Neuronal stem cell (in vitro differentiated cells): ENCODE results near the gene SNX25.

Experiments used
- DNase-seq: peaks from one replicate; pipeline ENCODE4 v3.0.0-alpha.2; 2013; ENCODE audit warnings: low spot score
- H2AFZ ChIP-seq: one replicate; pipeline ENCODE4 v1.6.1; 2013; ENCODE audit warnings: mild to moderate bottlenecking, low read length, inconsistent platforms
- H2AK5ac ChIP-seq: 2 replicates; pipeline ENCODE4 v1.6.1; 2013; ENCODE audit warnings: low read depth, mild to moderate bottlenecking, inconsistent platforms, low read length, moderate library complexity, mixed read lengths
- H2BK120ac ChIP-seq: 2 replicates; pipeline ENCODE4 v1.6.1; 2013; ENCODE audit warnings: low read depth, mild to moderate bottlenecking, inconsistent platforms, low read length, moderate library complexity, mixed read lengths
- H2BK12ac ChIP-seq: one replicate; pipeline ENCODE4 v1.6.1; 2013; ENCODE audit warnings: low read length, inconsistent platforms
- H2BK15ac ChIP-seq: 2 replicates; pipeline ENCODE4 v1.6.1; 2013; ENCODE audit warnings: mild to moderate bottlenecking, low read length, inconsistent platforms, mixed read lengths
- H2BK5ac ChIP-seq: one replicate; pipeline ENCODE4 v1.6.1; 2013; ENCODE audit warnings: inconsistent platforms, mild to moderate bottlenecking, low read length, moderate library complexity
- H3K14ac ChIP-seq: one replicate; pipeline ENCODE4 v1.6.1; 2013; ENCODE audit warnings: low read length, inconsistent platforms
- H3K18ac ChIP-seq: 2 replicates; pipeline ENCODE4 v1.6.1; 2013; ENCODE audit warnings: low read length, inconsistent platforms
- H3K23ac ChIP-seq: 2 replicates; pipeline ENCODE4 v1.6.1; 2013; ENCODE audit warnings: low read depth, mild to moderate bottlenecking, mixed read lengths, low read length, inconsistent platforms; ENCODE audit not compliant: poor library complexity
- H3K27ac ChIP-seq: replicated peaks from 3 replicates; pipeline ENCODE4 v1.5.1; 2013; ENCODE audit warnings: low read length, inconsistent platforms
- H3K27me3 ChIP-seq, 3 experiments: 2 replicates each; pipeline ENCODE4 v1.6.1; 2013; ENCODE audit warnings: low read length in 3 of 3, mild to moderate bottlenecking in 2 of 3, inconsistent platforms in 1 of 3, low read depth in 1 of 3, mixed read lengths in 1 of 3, moderate library complexity in 1 of 3; ENCODE audit not compliant: control insufficient read depth in 3 of 3, insufficient read depth in 3 of 3
- H3K36me3 ChIP-seq, 2 donors: replicated peaks in 1 of 2; 2 replicates each; pipeline ENCODE4 v1.6.1; 2013; ENCODE audit warnings: low read length in 2 of 2; ENCODE audit not compliant: control insufficient read depth in 2 of 2, insufficient read depth in 2 of 2
- H3K4ac ChIP-seq: 2 replicates; pipeline ENCODE4 v1.6.1; 2013; ENCODE audit warnings: inconsistent platforms, mild to moderate bottlenecking, low read length, moderate library complexity
- H3K4me1 ChIP-seq, 2 donors: 1 replicate in 1 of 2; 2 replicates in 1 of 2; pipeline ENCODE4 v1.6.1; 2013; ENCODE audit warnings: low read length in 2 of 2, low read depth in 1 of 2; ENCODE audit not compliant: control insufficient read depth in 2 of 2, insufficient read depth in 1 of 2
- H3K4me2 ChIP-seq: one replicate; pipeline ENCODE4 v1.6.1; 2013; ENCODE audit warnings: mild to moderate bottlenecking, low read length, inconsistent platforms; ENCODE audit not compliant: insufficient read depth, poor library complexity, severe bottlenecking
- H3K4me3 ChIP-seq, 2 donors: 2 replicates each; pipeline ENCODE4 v1.5.1; 2013; ENCODE audit warnings: low read length in 2 of 2, mild to moderate bottlenecking in 2 of 2, inconsistent platforms in 1 of 2, moderate library complexity in 1 of 2
- H3K79me1 ChIP-seq: one replicate; pipeline ENCODE4 v1.6.1; 2013; ENCODE audit warnings: low read depth, mild to moderate bottlenecking, inconsistent platforms, low read length, moderate library complexity
- H3K9ac ChIP-seq: one replicate; pipeline ENCODE4 v1.6.1; 2013; ENCODE audit warnings: mild to moderate bottlenecking, low read depth, low read length, inconsistent platforms; ENCODE audit not compliant: poor library complexity
- H3K9me3 ChIP-seq, 2 donors: replicated peaks in 1 of 2; 2 replicates each; pipeline versions ENCODE3 to v1.6.1; 2013; ENCODE audit warnings: low read length in 2 of 2, mild to moderate bottlenecking in 2 of 2, inconsistent platforms in 1 of 2, low read depth in 1 of 2, mixed read lengths in 1 of 2, moderate library complexity in 1 of 2; ENCODE audit not compliant: control insufficient read depth in 2 of 2, insufficient read depth in 1 of 2
- H4K8ac ChIP-seq: one replicate; pipeline ENCODE4 v1.6.1; 2013; ENCODE audit warnings: low read depth, mild to moderate bottlenecking, inconsistent platforms, low read length, moderate library complexity
- H4K91ac ChIP-seq: one replicate; pipeline ENCODE4 v1.6.1; 2013; ENCODE audit warnings: low read length, low read depth, mild to moderate bottlenecking, inconsistent platforms; ENCODE audit not compliant: poor library complexity
- WGBS, 2 donors: extraction: QIAGEN DNeasy Blood & Tissue Kit; methylation state at CpG; one replicate each; pipeline ENCODE4 v1.1.7; 2013; ENCODE audit warnings: missing lambda C conversion rate in 2 of 2, mixed read lengths in 1 of 2; ENCODE audit not compliant: insufficient read length in 2 of 2, insufficient replicate concordance in 1 of 2; ENCODE audit errors: extremely low coverage in 2 of 2; 5-methylcytosine and 5-hydroxymethylcytosine counted together

Gene SNX25

DNA sequence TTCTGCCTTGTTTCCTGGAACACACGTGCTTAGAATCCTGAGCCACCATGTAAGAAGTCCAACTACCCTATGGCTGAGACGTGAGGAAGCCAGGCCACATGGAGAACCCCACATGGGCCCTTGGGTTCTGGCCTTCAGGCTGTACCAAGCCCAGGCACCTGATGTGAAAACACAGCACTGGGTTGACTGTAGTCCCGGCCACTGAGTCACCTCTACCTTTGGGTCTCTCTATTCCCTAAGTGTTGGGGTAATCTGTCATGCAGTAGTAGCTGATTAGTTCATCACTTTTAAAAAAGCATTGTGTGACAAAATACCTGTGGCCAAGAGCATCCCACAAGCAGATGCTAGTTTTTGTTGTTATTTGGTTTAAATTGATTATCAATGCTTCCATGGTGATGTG is 29.9 kb upstream of the SNX25 start:
- Histone ChIP-seq H3K4me1 (no peaks in the 10 kb centered on the region), H3K9ac (no peak overlapping the region), H4K8ac (no peak overlapping the region), H3K4ac (no peak overlapping the region), H3K36me3 (peaks cover 5 to 47% of the 10 kb centered on the region in 2 donors), H4K91ac (no peak overlapping the region), H3K4me2 (no peak overlapping the region), H2BK5ac (no peak overlapping the region), H3K4me3 (no peak overlapping the region), H2BK12ac (no peak overlapping the region), H2BK120ac (no peak overlapping the region), H2AK5ac (no peak overlapping the region), H2AFZ (no peak overlapping the region), H3K18ac (no peak overlapping the region), H3K9me3 (no peaks in the 10 kb centered on the region), H3K14ac (no peak overlapping the region), H2BK15ac (no peak overlapping the region), H3K27ac (no peak overlapping the region), H3K23ac (no peak overlapping the region), H3K79me1 (no peaks in the 10 kb centered on the region), H3K27me3 (no peaks in the 10 kb centered on the region)
- no peak for DNase-seq
- no CpG with 5 or more reads among the region's 3 CpGs for WGBS, 2 donors

DNA sequence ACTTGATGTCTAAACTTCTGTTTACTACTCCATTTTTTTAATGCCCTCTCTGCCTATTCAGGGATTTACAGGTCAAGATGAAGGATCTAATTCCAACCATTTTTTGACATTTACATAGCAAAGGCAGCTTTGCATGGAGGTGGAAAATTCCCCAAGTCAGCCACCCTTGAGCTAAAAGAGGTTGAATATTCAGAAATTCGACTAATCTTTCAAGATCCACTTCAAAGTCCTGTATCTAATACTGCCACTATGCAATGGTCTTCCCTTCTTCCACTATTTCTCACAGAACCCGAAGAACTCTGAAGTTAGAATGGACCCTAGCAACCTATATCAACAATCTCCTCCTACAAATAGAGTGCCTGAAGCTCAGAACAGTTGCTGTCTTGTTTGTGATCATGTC is 27.2 kb upstream of the SNX25 start:
- Histone ChIP-seq H3K18ac (no peak overlapping the region), H4K91ac (no peak overlapping the region), H3K23ac (no peak overlapping the region), H3K9me3 (no peaks in the 10 kb centered on the region), H3K27ac (no peak overlapping the region), H2BK120ac (no peak overlapping the region), H3K14ac (no peak overlapping the region), H3K36me3 (peaks cover 0 to 39% of the 10 kb centered on the region in 2 donors), H3K4me1 (no peaks in the 10 kb centered on the region), H2AFZ (no peak overlapping the region), H3K4me3 (no peak overlapping the region), H4K8ac (no peak overlapping the region), H2AK5ac (no peak overlapping the region), H3K4ac (no peak overlapping the region), H3K4me2 (no peak overlapping the region), H2BK12ac (no peak overlapping the region), H3K9ac (no peak overlapping the region), H3K27me3 (no peaks in the 10 kb centered on the region), H3K79me1 (no peaks in the 10 kb centered on the region), H2BK5ac (no peak overlapping the region), H2BK15ac (no peak overlapping the region)
- DNase-seq, result no peak
- WGBS, 2 donors, result no CpG with 5 or more reads among the region's 2 CpGs

DNA sequence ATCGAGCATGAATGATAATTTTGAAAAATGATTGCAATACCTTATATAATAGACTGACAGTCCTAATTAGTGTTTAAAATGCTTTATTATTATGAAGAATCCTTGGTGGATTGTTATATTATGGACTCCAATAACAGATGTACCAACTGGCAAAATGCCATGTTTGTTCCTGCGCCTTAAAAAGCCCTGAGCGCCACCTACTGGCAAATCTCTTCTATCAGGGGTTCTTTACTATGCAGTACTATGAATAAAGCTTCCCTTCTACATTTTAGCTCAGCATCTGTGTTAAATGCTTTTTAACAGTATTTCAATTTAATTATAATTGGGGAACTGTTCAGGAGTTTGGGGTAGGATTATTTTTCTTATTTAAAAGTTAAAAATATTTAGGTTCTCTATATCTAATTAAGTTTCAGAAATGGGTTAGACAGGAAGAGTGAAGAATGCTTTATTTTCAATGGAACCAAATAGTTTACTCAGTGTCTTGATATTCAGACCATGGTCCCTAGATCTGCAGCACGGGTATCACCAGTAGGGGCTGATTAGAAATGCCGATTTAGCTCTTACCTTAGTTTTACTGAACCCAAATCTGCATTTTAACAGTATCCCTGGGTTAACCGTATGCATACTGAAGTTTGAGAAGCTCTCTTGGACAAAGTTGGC is 25.6 kb upstream of the SNX25 start:
- no peaks in the 10 kb centered on the region for H3K9me3 ChIP-seq
- no peaks in the 10 kb centered on the region for H3K27me3 ChIP-seq
- H3K27ac ChIP-seq, result no peak overlapping the region
- H4K8ac ChIP-seq, result no peak overlapping the region
- WGBS, 2 donors, result no CpG with 5 or more reads among the region's 6 CpGs
- H2AK5ac ChIP-seq, result no peak overlapping the region
- H2BK12ac ChIP-seq, result no peak overlapping the region
- peak; percentile 32 for DNase-seq
- H3K36me3 ChIP-seq, result peaks cover 4 to 47% of the 10 kb centered on the region in 2 donors
- no peak overlapping the region for H3K4ac ChIP-seq
- no peak overlapping the region for H4K91ac ChIP-seq
- no peak overlapping the region for H3K9ac ChIP-seq
- no peak overlapping the region for H3K18ac ChIP-seq
- no peak overlapping the region for H3K23ac ChIP-seq
- H3K14ac ChIP-seq, result no peak overlapping the region
- no peak overlapping the region for H2BK15ac ChIP-seq
- no peak overlapping the region for H3K4me3 ChIP-seq
- no peak overlapping the region for H3K4me2 ChIP-seq
- no peak overlapping the region for H2AFZ ChIP-seq
- H2BK5ac ChIP-seq, result no peak overlapping the region
- H3K79me1 ChIP-seq, result no peaks in the 10 kb centered on the region
- H3K4me1 ChIP-seq, result peaks cover 0 to 1% of the 10 kb centered on the region in 2 donors
- no peak overlapping the region for H2BK120ac ChIP-seq

DNA sequence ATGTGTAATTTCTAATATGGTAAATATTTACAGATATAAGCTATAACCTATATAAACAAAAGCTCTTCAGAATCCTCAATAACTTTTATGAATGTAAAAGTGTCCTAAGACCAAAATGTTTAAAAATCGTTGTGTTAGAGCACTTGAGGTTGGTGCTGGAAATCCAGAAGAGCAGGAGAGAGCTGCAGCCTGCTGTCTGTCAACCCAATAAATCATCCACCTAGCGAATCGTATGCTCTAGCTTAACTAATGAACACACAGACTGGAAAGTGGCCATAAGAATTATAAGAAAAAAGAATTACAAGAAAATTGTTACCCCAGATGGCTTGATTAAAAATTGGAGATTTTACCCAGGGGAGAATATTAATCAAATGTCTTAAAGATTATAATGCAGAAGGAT is 22.6 kb upstream of the SNX25 start:
- no peak overlapping the region for H2BK12ac ChIP-seq
- H3K9ac ChIP-seq, result no peak overlapping the region
- no peak overlapping the region for H3K27ac ChIP-seq
- H2BK5ac ChIP-seq, result no peak overlapping the region
- peaks cover 0 to 1% of the 10 kb centered on the region in 2 donors for H3K4me1 ChIP-seq
- no peak overlapping the region for H2AK5ac ChIP-seq
- no peaks in the 10 kb centered on the region for H3K79me1 ChIP-seq
- no peaks in the 10 kb centered on the region for H3K9me3 ChIP-seq
- H3K27me3 ChIP-seq, result no peaks in the 10 kb centered on the region
- no peak overlapping the region for H3K23ac ChIP-seq
- H3K36me3 ChIP-seq, result peaks cover 10 to 59% of the 10 kb centered on the region in 2 donors
- H3K4me3 ChIP-seq, result no peak overlapping the region
- no peak overlapping the region for H3K4me2 ChIP-seq
- H2AFZ ChIP-seq, result no peak overlapping the region
- H2BK120ac ChIP-seq, result no peak overlapping the region
- H3K18ac ChIP-seq, result no peak overlapping the region
- H3K14ac ChIP-seq, result no peak overlapping the region
- no peak overlapping the region for H4K91ac ChIP-seq
- no CpG with 5 or more reads among the region's 3 CpGs for WGBS, 2 donors
- no peak overlapping the region for H2BK15ac ChIP-seq
- H4K8ac ChIP-seq, result no peak overlapping the region
- no peak overlapping the region for H3K4ac ChIP-seq
- DNase-seq, result no peak
